Mesendoderm (in vitro differentiated cells): Measurements from ENCODE around the gene ADAM22.

ENCODE experiments used
- DNase-seq: peaks from one replicate; pipeline ENCODE4 v3.0.0; 2013
- H2AK5ac ChIP-seq: 2 replicates; pipeline ENCODE4 v1.6.1; 2013; ENCODE audit warnings: low read length, inconsistent platforms
- H2BK120ac ChIP-seq: 2 replicates; pipeline ENCODE4 v1.6.1; 2013; ENCODE audit warnings: low read depth, mild to moderate bottlenecking, low read length, moderate library complexity, mixed read lengths
- H2BK15ac ChIP-seq: replicated peaks from 2 replicates; pipeline ENCODE4 v1.6.1; 2013; ENCODE audit warnings: low read depth, mild to moderate bottlenecking, moderate library complexity
- H2BK5ac ChIP-seq: 2 replicates; pipeline ENCODE4 v1.6.1; 2013; ENCODE audit warnings: low read length, inconsistent platforms
- H3K18ac ChIP-seq: 2 replicates; pipeline ENCODE4 v1.6.1; 2013; ENCODE audit warnings: mild to moderate bottlenecking, low read length, mixed read lengths
- H3K23ac ChIP-seq: one replicate; pipeline ENCODE4 v1.6.1; 2013; ENCODE audit warnings: low read length
- H3K27ac ChIP-seq: 2 replicates; pipeline ENCODE4 v1.5.1; 2013; ENCODE audit warnings: low read depth, mild to moderate bottlenecking, inconsistent platforms, low read length, moderate library complexity
- H3K27me3 ChIP-seq: 2 replicates; pipeline ENCODE4 v1.6.1; 2013; ENCODE audit warnings: low read length, control low read depth, mild to moderate bottlenecking, inconsistent platforms; ENCODE audit not compliant: insufficient read depth, poor library complexity
- H3K36me3 ChIP-seq: 2 replicates; pipeline ENCODE4 v1.6.1; 2013; ENCODE audit warnings: low read length, inconsistent platforms; ENCODE audit not compliant: control insufficient read depth, insufficient read depth
- H3K4ac ChIP-seq: one replicate; pipeline ENCODE4 v1.6.1; 2013; ENCODE audit warnings: low read depth, mild to moderate bottlenecking, low read length, moderate library complexity
- H3K4me1 ChIP-seq: 2 replicates; pipeline ENCODE4 v1.6.1; 2013; ENCODE audit warnings: low read depth, low read length, inconsistent platforms; ENCODE audit not compliant: control insufficient read depth
- H3K4me2 ChIP-seq: 2 replicates; pipeline ENCODE4 v1.6.1; 2013; ENCODE audit warnings: low read length
- H3K4me3 ChIP-seq: 2 replicates; pipeline ENCODE4 v1.5.1; 2013; ENCODE audit warnings: mild to moderate bottlenecking, low read length
- H3K56ac ChIP-seq: one replicate; pipeline ENCODE4 v1.6.1; 2013; ENCODE audit warnings: low read length
- H3K79me1 ChIP-seq: 2 replicates; pipeline ENCODE4 v1.6.1; 2013; ENCODE audit warnings: low read length, inconsistent platforms
- H3K79me2 ChIP-seq: 2 replicates; pipeline ENCODE4 v1.6.1; 2013; ENCODE audit warnings: mild to moderate bottlenecking, low read length; ENCODE audit not compliant: control insufficient read depth, insufficient read depth
- H3K9ac ChIP-seq: 2 replicates; pipeline ENCODE4 v1.6.1; 2013; ENCODE audit warnings: low read length, inconsistent platforms
- H4K5ac ChIP-seq: one replicate; pipeline ENCODE4 v1.6.1; 2013; ENCODE audit warnings: low read length
- H4K8ac ChIP-seq: one replicate; pipeline ENCODE4 v1.6.1; 2013; ENCODE audit warnings: low read depth, mild to moderate bottlenecking, control low read depth, low read length, moderate library complexity
- WGBS: extraction: QIAGEN DNeasy Blood & Tissue Kit; methylation state at CpG from one replicate; pipeline ENCODE4 v1.1.7; 2013; ENCODE audit warnings: low lambda C conversion rate, missing lambda C conversion rate; ENCODE audit not compliant: insufficient coverage; ENCODE audit errors: extremely low coverage; 5-methylcytosine and 5-hydroxymethylcytosine counted together

The ADAM22 gene

DNA sequence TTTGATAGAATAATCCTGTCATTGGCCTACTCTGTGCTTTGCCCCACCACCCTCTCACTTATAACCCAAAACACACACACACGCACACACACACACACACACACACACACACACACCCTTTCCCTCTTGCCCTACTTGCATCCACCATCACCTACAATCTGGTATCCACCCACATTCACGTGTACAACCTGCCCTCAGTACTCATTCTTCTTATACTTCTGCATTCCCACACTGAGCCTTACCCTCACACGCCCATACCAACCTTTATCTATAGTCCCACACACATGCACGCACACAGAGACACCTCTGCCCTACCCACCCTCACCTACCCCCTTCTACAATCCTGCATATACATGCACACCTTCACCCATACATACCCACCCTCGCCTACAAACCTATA, 296.6 kb downstream of the ADAM22 start:
- H3K4me2 ChIP-seq, result no peak overlapping the region
- no peak overlapping the region for H3K18ac ChIP-seq
- H2BK5ac ChIP-seq, result no peak overlapping the region
- H3K79me1 ChIP-seq, result no peaks in the 10 kb centered on the region
- H3K79me2 ChIP-seq, result no peaks in the 10 kb centered on the region
- no peaks in the 10 kb centered on the region for H3K4me1 ChIP-seq
- no peak overlapping the region for H3K9ac ChIP-seq
- H3K4me3 ChIP-seq, result no peak overlapping the region
- no peaks in the 10 kb centered on the region for H3K27me3 ChIP-seq
- no peak overlapping the region for H2BK120ac ChIP-seq
- no peak overlapping the region for H3K4ac ChIP-seq
- no peak overlapping the region for H3K56ac ChIP-seq
- no peak for DNase-seq
- no peak overlapping the region for H2BK15ac ChIP-seq
- H4K5ac ChIP-seq, result no peak overlapping the region
- H2AK5ac ChIP-seq, result no peak overlapping the region
- WGBS, result 100% methylated on average over 3 of the region's 5 CpGs
- no peak overlapping the region for H4K8ac ChIP-seq
- no peak overlapping the region for H3K27ac ChIP-seq
- H3K36me3 ChIP-seq, result no peaks in the 10 kb centered on the region
- no peak overlapping the region for H3K23ac ChIP-seq

DNA sequence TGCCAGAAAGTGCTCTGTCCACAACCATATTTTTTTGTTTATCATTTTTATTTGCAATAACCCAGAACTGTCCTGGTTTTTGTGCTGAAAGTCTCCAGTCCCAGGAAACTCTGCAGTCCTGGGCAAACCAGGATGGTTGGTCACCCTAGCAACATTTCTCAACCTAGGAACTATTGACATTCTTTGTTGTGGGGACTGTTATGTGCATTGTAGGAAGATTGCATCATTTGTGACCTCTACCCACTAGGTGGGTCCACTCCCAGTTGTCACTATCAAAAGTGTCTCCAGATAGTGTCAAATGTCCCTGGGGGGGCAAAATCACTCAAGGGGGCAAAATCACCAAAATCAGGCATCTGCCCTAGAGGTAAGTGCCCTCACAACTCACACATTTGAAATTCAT, 299.8 kb downstream of the ADAM22 start:
- no peak overlapping the region for H3K18ac ChIP-seq
- no peak overlapping the region for H3K23ac ChIP-seq
- H3K79me2 ChIP-seq, result no peaks in the 10 kb centered on the region
- H2BK15ac ChIP-seq, result no peak overlapping the region
- H3K9ac ChIP-seq, result no peak overlapping the region
- H2BK5ac ChIP-seq, result no peak overlapping the region
- H2BK120ac ChIP-seq, result no peak overlapping the region
- no peaks in the 10 kb centered on the region for H3K79me1 ChIP-seq
- no peak overlapping the region for H3K4me3 ChIP-seq
- H3K27ac ChIP-seq, result no peak overlapping the region
- H4K5ac ChIP-seq, result no peak overlapping the region
- H4K8ac ChIP-seq, result no peak overlapping the region
- H3K4ac ChIP-seq, result no peak overlapping the region
- H3K4me1 ChIP-seq, result no peaks in the 10 kb centered on the region
- no peaks in the 10 kb centered on the region for H3K27me3 ChIP-seq
- no peak overlapping the region for H3K4me2 ChIP-seq
- H3K36me3 ChIP-seq, result no peaks in the 10 kb centered on the region
- H2AK5ac ChIP-seq, result no peak overlapping the region
- DNase-seq, result peak; percentile 49
- H3K56ac ChIP-seq, result no peak overlapping the region

DNA sequence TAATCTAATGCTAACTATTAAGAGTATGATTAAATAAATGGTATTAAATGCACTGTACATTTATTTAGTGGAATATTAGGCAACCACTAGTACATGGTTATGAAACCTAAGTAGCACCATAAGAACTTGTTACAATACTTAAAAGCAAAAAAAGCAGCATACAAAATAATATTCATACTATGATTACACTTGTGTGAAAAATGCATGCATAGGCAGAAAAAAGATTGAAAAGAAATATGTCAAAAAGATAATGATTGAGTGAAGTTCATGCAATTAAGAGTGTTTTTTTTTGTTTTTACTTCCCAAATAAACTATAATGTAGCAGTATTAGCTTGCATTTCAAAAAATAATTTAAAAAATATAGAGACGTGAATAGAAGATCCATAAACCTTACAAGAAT, 305.8 kb downstream of the ADAM22 start:
- Histone ChIP-seq H3K79me2 (no peaks in the 10 kb centered on the region), H2AK5ac (no peak overlapping the region), H3K18ac (no peak overlapping the region), H4K8ac (no peak overlapping the region), H2BK120ac (no peak overlapping the region), H2BK15ac (no peak overlapping the region), H2BK5ac (no peak overlapping the region), H3K23ac (no peak overlapping the region), H3K4me3 (no peak overlapping the region), H3K56ac (no peak overlapping the region), H3K4me1 (no peaks in the 10 kb centered on the region), H3K79me1 (no peaks in the 10 kb centered on the region), H3K36me3 (no peaks in the 10 kb centered on the region), H3K9ac (no peak overlapping the region), H3K4me2 (no peak overlapping the region), H4K5ac (no peak overlapping the region), H3K4ac (no peak overlapping the region), H3K27ac (no peak overlapping the region), H3K27me3 (no peaks in the 10 kb centered on the region)
- WGBS, result no CpG with 5 or more reads among the region's 1 CpG
- DNase-seq, result no peak

DNA sequence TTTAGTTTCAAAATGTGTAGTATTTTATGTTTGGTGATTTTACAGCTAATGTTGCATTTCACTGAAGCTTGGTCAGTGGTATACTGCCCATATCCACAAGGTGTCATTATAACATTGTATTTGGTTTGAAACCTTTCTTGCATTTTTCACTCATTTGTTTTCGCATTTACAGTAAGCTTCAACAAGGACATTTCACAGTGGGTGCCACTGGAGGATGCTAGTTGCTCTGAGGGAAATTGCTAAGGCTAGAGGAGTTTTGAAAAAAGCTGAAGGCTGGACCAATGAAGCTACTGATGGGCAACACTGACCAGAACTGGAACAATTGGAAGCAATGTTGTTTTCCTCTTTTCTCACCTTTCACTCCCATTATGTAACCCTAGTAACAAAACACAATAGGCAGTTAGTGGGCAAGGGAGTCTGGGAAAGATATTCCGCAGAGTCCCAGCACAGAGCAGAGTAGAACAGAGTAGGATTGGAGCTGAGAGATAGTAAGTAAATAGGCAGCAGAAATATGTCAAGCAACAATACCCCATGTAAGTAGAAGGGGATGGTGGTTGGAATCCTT, 309.4 kb downstream of the ADAM22 start:
- Histone ChIP-seq H2BK15ac (no peak overlapping the region), H3K36me3 (no peaks in the 10 kb centered on the region), H2BK120ac (no peak overlapping the region), H2BK5ac (no peak overlapping the region), H3K4me2 (no peak overlapping the region), H3K27ac (no peak overlapping the region), H3K4ac (no peak overlapping the region), H2AK5ac (no peak overlapping the region), H4K8ac (no peak overlapping the region), H3K56ac (no peak overlapping the region), H3K79me1 (no peaks in the 10 kb centered on the region), H3K9ac (no peak overlapping the region), H3K79me2 (no peaks in the 10 kb centered on the region), H3K27me3 (no peaks in the 10 kb centered on the region), H3K4me3 (no peak overlapping the region), H3K18ac (no peak overlapping the region), H4K5ac (no peak overlapping the region), H3K4me1 (no peaks in the 10 kb centered on the region), H3K23ac (no peak overlapping the region)
- peak; percentile 83 for DNase-seq
- no CpG with 5 or more reads among the region's 2 CpGs for WGBS

DNA sequence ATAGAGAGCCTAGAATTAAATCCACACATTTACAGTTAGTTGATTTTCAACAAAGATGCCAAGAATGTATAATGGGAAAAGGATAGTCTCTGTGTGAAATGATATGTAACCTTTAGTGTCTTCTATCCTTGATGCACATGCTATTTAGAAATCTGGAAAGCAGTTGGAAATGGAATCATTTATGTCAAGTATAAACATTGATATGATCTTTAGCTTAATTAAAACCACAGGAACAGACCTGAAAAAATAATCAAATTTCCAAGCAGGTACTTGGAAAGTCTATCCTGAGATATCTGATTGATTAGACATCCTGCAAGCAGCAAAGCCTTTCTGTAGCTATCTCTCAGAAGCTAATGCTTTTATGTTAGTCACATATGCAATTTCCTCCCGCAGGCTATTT, 310.2 kb downstream of the ADAM22 start:
- Histone ChIP-seq H3K4me3 (no peak overlapping the region), H2BK120ac (no peak overlapping the region), H3K79me1 (no peaks in the 10 kb centered on the region), H3K27me3 (no peaks in the 10 kb centered on the region), H3K56ac (no peak overlapping the region), H2BK15ac (no peak overlapping the region), H3K18ac (no peak overlapping the region), H2AK5ac (no peak overlapping the region), H3K79me2 (no peaks in the 10 kb centered on the region), H3K23ac (no peak overlapping the region), H3K4ac (no peak overlapping the region), H4K8ac (no peak overlapping the region), H2BK5ac (no peak overlapping the region), H3K9ac (no peak overlapping the region), H3K4me2 (no peak overlapping the region), H3K36me3 (no peaks in the 10 kb centered on the region), H3K4me1 (no peaks in the 10 kb centered on the region), H3K27ac (no peak overlapping the region), H4K5ac (no peak overlapping the region)
- DNase-seq, result no peak
- no CpG with 5 or more reads among the region's 1 CpG for WGBS
